HG03139 (cell line): ENCODE results near the gene SKIC2.
"Not testable (repeated sequence)": the region's sequence is repeated elsewhere in the genome, so short reads cannot be mapped to it uniquely, and the experiment has no call there.

ENCODE experiments used
- ATAC-seq: cut with Tn5 transposase; IDR thresholded peaks from one replicate; pipeline ENCODE4 v1.9.1; 2021; ENCODE audit not compliant: unreplicated experiment

SKIC2 gene

DNA sequence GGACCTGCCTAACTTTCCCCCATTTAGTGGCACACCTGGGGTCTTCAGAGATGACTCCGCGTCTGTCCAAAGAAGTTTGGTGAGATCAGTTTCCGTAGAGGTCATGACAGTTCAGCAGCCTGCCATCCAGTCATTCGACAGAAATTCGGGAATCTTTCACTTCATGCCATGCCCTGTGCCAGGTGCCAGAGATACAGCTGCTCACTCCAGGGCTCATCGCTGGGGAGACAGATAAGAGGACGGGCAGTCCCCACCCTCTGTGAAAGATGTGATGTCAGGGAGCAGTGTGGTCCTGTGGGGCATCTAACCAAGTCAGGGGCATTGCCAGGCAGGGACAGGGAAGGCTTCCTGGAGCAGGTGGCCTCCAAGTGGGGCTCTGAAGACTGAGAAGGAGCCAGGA, 44.3 kb downstream of the SKIC2 start:
- ATAC-seq = not testable (repeated sequence)

DNA sequence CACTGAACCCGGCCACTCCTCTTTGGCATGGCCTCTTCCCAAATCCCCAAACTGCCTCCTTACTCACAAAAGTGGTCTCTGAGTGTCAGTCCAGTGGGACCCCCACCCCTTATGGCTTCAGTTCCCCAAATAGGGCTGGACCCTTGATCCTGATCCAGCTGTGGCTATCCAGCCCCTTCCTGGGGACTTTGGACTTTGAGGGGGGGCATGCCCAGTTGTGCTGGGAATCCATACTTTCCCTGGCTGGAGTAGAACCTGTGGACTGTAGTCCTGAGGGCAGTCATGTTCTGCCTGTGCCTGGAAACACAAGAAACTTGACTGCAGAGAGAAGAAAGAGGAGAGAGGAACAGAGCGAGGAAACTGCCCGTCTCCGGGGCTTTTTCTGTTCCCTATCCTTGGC, 45.4 kb downstream of the SKIC2 start:
- ATAC-seq = not testable (repeated sequence)

DNA sequence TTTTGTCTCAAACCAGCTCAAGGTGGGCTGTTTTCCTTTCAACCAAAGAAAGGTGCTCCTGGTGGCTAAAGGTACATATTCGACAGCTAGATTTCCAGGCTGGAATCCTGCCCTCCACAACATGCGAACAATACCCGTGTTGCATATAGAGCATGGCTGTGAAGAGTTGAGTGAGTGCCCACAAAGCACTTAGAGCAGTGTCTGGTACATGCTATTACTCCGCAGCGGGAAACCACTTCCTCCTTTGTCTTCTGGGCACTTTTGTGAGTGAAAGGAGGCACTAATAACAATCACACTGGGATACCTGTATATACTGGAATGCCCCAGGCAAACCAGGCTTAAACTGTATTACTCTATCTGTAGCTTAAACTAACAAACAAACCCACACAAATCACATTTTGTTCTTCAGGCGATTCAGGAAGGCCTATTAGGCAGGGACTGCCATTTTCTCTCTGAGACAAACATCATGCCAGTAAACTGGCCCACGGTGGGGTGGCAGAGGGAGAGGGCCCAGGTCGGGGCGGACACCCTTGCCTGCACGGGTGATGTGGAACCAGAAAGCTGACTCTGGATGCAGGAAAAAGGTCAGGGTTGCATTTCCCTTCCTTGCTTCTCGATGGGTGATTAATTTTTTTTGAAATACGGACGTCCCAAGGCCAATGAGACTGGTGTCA, 46.0 kb downstream of the SKIC2 start:
- ATAC-seq = not testable (repeated sequence)

DNA sequence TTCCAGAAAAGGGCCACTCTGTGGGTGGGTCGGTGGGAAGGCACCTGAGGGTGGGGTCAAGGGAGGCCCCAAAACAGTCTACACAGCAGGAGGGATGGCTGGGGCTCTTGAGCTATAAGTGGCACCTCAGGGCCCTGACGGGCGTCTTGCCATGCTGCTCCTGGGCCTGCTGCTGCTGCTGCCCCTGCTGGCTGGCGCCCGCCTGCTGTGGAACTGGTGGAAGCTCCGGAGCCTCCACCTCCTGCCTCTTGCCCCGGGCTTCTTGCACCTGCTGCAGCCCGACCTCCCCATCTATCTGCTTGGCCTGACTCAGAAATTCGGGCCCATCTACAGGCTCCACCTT, 46.5 kb downstream of the SKIC2 start:
- ATAC-seq = not testable (repeated sequence)

DNA sequence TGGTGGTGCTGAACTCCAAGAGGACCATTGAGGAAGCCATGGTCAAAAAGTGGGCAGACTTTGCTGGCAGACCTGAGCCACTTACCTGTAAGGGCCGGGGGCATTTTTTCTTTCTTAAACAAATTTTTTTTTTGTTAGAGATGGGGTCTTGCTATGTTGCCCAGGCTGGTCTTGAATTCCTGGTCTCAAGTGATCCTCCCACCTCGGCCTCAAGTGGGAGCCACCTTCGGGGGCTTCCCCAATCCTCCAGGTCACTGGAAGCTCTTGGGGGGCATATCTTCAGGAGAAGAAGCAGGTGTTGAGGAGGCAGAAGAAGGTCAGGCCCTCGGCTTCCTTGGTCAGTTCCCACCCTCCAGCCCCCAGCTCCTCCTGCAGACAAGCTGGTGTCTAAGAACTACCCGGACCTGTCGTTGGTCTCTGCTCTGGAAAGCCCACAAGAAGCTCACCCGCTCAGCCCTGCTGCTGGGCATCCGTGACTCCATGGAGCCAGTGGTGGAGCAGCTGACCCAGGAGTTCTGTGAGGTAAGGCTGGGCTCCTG, 47.1 kb downstream of the SKIC2 start:
- ATAC-seq = not testable (repeated sequence)

DNA sequence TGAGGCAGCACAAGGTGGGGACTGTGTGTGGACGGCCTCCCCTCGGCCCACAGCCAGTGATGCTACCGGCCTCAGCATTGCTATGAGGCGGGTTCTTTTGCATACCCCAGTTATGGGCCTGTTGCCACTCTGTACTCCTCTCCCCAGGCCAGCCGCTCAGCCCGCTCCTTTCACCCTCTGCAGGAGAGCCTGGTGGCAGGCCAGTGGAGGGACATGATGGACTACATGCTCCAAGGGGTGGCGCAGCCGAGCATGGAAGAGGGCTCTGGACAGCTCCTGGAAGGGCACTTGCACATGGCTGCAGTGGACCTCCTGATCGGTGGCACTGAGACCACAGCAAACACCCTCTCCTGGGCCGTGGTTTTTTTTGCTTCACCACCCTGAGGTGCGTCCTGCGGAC, 48.1 kb downstream of the SKIC2 start:
- not testable (repeated sequence) for ATAC-seq

DNA sequence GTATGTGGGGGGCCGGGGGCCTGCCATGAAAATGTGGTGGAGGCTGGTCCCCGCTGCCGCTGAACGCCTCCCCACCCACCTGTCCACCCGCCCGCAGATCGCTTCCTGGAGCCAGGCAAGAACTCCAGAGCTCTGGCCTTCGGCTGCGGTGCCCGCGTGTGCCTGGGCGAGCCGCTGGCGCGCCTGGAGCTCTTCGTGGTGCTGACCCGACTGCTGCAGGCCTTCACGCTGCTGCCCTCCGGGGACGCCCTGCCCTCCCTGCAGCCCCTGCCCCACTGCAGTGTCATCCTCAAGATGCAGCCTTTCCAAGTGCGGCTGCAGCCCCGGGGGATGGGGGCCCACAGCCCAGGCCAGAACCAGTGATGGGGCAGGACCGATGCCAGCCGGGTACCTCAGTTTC, 49.1 kb downstream of the SKIC2 start:
- ATAC-seq = not testable (repeated sequence)

DNA sequence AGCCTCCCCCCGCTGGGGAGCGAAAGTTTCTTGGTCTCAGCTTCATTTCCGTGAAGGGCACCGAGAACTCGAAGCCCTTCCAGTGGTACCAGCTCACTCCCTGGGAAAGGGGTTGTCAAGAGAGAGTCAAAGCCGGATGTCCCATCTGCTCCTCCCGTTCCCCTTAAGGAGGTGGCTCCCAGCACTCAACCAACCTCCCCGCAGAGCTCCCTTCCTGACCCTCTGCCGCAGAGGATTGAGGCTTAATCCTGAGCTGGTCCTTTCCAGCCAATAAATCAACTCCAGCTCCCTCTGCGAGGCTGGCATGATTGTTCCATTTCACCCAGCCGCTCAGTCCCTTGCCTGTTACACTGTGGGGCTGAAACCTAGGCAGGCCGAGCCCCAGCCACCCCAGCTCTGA, 49.6 kb downstream of the SKIC2 start:
- not testable (repeated sequence) for ATAC-seq

DNA sequence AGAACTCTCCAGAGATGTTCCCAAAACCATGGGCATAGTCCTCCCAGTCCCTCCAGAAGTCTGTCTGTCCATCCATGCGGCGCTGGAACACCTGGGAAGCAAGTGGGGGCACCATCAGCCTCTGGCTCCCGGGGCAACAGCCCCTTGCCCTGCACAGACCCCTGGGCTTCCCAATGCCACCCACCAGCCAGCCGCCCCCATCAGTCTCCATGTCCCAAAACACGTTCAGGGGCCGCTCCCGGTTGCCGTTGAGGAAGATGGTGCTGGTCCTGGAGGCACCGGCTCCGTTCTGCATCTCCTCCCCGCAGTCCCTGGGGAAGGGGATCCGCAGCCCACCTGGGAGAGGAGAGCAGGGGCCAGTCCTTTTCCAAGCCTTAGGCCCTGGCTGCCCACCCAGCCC, 50.6 kb downstream of the SKIC2 start:
- not testable (repeated sequence) for ATAC-seq

DNA sequence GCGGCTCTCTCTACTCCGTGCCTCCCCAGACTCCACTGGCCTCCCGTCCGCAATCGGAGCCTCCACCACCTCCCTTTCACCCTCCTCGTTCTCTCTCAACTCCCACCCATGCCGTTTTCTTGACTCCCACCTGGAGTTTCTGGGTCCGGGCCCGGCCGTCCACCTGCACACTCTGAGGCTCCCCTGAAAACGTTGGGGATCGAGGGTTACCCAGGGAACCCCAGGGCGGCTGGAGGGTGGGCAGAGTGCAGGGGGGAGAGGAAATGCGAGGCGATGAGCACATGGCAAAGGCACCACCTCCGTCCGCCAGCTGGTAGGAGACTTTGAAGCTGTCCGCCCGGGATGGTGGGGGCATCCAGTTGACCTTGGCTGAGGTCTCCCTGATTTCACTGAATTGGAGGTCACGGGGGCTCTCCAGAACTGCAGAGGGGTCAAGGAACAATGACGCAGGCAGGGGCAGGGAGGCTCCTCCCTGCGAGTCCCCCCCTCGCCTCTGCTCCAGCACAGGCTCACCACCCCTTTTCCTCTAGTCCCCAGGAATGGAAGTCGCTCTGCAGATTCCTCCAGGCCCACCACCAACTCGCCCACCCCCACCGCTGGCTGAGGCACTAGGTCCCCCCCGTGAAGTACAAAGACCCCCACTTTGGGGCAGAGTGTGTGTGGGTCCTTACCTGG, 52.0 kb downstream of the SKIC2 start:
- ATAC-seq = not testable (repeated sequence)

DNA sequence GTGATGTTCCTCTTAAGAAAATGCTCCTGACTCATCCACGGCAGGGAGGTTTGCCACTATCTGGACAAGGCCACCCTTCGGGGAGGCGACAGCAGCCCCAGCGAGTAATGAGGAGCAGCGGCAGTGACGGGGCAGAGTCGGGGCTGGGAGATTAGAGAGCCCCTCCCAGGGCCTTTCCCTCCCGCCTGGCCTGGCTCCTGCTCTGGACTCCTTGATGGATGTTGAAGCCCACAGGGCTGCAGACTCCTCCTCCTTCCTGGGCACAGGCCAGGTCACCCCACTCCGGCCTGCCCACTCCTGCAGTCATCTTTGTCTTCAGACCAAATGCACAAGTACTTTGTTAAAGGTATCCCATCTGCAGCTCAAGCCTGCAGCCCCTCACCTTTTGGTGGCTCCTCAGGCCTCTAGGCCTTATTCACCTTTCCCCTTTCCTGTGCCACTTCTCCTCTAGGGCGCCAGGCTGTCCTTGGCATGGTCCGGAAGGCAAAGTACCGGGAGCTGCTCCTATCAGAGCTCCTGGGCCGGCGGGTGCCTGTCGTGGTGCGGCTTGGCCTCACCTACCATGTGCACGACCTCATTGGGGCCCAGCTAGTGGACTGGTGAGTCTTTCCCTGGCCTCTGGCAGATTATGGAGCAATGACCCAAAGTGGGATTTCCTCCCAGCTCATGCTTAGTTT, 54.1 kb downstream of the SKIC2 start:
- ATAC-seq = not testable (repeated sequence)

DNA sequence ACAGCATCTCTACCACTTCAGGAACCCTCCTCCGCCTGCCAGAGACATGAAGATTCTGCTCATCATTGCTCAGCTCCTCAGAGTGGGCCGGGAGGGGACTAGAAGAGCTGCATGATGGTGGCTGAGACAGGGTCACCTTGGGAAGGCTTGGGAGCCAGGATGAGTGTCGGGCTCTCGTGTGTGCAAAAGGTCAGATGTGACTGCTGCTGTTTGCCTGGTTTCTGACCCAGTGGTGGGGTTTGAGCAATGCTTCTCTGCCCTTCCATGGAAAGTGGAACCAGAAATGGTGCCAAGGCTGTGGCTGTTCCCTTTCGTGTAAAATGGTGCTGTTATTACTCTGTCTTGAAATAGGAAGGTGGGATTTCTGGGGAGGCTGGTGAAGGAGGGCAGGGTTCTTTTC, 54.8 kb downstream of the SKIC2 start:
- ATAC-seq = not testable (repeated sequence)

DNA sequence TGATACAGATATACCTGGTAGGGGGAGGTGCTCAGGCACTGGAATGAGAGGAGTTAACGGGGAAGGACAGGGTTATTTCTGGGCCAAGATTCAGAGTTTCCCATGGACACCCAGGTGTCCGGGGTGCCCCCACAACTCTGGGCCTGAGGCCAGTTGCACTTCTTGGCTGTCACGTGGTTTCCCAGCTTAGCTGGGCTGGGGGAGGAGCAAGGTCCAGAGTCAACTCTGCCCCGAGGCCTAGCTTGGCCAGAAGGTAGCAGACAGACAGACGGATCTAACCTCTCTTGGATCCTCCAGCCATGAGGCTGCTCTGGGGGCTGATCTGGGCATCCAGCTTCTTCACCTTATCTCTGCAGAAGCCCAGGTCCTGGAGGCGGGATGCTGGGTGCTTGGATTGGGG, 55.6 kb downstream of the SKIC2 start, which contains the start of gene C4B:
TSS of gene C4B (plus strand) at position 249 of the 400 bp plus-strand sequence. CDS start at position 300, 51 bp downstream.
- not testable (repeated sequence) for ATAC-seq
